GM19372 (cell line): ENCODE measurements around the gene RASGRF2.

Experiments
- ATAC-seq: cut with Tn5 transposase; IDR thresholded peaks from one replicate; pipeline ENCODE4 v1.9.1; 2021; ENCODE audit warnings: mild to moderate bottlenecking, low read depth, moderate library complexity; ENCODE audit not compliant: unreplicated experiment

Gene RASGRF2, protein sequence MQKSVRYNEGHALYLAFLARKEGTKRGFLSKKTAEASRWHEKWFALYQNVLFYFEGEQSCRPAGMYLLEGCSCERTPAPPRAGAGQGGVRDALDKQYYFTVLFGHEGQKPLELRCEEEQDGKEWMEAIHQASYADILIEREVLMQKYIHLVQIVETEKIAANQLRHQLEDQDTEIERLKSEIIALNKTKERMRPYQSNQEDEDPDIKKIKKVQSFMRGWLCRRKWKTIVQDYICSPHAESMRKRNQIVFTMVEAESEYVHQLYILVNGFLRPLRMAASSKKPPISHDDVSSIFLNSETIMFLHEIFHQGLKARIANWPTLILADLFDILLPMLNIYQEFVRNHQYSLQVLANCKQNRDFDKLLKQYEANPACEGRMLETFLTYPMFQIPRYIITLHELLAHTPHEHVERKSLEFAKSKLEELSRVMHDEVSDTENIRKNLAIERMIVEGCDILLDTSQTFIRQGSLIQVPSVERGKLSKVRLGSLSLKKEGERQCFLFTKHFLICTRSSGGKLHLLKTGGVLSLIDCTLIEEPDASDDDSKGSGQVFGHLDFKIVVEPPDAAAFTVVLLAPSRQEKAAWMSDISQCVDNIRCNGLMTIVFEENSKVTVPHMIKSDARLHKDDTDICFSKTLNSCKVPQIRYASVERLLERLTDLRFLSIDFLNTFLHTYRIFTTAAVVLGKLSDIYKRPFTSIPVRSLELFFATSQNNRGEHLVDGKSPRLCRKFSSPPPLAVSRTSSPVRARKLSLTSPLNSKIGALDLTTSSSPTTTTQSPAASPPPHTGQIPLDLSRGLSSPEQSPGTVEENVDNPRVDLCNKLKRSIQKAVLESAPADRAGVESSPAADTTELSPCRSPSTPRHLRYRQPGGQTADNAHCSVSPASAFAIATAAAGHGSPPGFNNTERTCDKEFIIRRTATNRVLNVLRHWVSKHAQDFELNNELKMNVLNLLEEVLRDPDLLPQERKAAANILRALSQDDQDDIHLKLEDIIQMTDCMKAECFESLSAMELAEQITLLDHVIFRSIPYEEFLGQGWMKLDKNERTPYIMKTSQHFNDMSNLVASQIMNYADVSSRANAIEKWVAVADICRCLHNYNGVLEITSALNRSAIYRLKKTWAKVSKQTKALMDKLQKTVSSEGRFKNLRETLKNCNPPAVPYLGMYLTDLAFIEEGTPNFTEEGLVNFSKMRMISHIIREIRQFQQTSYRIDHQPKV (N-terminal part only)

DNA sequence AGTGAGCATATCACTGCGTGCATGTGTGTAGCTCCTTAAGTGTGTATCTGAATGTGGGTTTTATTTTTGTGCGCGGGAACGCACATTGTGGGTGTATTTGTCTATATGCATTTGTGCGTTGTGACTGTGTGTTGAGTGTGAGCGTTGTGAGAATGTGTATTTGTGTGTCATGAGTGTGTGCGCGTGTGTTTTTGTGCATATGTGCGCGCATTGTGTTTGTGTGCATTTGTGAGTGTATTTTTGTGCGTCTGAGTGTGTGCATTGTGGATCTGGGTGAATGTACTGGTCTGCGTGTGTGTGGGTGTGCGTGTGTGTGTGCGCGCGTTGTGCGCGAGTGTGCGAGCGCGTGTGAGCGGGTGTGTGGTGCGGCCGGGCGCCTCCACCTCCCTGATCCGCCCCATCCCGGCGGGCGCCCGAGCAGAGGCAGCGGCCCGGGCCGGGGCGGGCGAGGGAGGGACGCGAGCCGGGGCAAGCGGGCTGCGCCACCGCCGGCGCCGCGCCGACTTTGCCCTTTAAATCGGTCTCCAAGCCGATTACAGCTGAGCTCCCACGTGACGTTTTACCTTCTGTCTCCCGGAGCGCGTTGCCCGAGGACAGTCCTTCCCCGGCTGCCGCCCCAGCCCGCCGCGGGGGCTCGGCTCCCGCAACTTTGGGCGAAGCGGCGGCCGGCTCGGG is at the start of gene RASGRF2:
RASGRF2 (plus strand) TSS at position 596 of the 675 bp plus-strand sequence. CDS start 376 bp downstream, outside the sequence.
- no peak for ATAC-seq

DNA sequence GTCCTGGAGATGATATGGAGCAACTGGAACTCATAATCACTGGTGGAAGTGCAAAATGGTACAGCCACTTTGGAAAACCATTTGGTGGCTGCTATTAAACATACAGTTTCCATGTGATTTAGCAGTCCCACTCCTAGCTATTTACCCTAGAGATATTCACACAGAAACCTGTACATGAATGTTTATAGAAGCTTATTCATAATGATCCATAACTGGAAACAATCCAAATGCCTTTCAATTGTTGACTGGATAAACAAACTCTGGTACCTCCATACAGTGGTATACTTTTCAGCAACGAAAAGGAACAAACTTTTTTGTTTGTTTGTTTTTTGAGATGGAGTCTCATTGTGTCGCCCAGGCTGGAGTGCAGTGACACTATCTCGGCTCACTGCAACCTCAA is 47.7 kb upstream of the RASGRF2 start:
- ATAC-seq = no peak

DNA sequence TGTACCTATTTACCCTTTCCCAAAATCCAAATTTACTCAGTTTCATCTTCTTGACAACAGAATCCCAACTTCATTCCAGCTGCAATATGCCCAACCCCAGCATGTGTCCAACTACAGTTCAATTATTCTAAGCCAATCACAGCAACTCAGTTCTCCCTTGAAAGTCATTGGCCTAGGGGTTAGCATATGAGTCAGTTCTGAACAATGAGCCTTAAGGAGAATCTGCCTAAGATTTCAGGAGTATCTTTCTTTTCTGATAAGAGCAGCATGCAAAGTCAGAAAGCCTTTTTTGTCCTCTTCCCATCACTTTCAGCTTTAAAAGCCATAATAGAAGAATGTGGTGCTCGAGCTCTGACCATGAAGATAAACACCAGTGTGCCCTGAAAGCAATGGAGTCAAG is 44.4 kb upstream of the RASGRF2 start:
- no peak for ATAC-seq

DNA sequence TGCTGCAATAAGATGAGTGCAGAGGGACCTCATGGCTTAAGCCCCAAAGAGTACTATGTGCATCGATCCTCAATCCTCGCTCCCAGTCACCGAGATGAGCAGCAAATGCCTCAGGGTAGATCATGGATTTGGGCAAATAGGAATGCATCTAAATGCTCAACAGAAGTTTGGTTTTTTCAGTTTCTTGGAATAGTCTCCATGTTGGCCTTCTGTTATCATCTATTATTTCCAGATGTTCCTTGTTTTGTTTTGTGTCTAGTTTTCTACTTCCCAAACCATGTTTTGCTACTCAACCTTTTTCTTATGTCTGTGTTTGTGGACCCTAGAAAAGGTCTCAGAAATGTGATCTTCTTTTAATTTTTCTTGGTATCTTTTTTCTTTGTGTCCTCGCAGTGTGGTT is 43.5 kb upstream of the RASGRF2 start:
- ATAC-seq = no peak

DNA sequence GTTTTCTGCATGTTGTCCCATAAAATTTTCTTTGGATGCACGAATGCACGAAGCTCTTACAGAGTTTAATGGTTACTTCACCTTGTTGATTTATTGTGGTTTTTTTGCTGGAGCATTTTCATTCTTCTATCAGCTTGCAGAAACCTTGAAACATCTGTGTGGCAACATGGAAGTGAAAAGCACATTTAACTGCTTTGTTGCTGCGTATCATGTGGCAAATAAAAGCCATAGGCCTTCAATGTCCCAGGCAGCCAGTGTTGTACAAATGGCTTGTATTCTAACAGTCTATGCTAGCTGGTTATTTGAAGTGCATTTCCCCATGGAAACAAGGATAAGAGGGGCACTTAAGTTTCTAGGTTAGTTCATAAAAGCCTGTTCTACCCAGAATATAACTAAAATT is 42.5 kb upstream of the RASGRF2 start:
- no peak for ATAC-seq

DNA sequence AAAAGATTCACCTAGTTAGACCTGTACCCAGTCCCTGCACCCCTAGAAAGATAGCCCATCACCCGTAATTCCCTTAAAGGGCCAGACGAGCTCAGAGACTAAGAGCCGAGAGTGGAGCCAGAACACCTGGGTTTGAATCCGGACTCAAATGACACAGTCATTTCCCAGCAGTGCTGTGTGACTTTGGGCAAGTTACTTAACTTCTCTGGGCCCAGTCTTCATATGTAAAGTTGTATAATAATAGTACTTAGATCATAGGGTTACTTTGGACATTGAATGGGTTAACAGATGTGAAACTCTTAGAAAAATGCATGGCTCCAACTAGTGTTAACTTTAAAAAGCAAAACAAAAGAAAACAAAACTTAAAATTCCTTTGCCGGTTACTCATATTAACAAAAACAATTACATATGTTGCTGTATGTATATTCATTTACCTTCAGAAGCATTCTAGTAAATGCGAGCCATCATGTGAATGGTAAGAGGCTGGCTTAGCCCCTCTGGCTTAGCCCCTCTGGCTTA is 40.4 kb upstream of the RASGRF2 start:
- ATAC-seq = no peak

DNA sequence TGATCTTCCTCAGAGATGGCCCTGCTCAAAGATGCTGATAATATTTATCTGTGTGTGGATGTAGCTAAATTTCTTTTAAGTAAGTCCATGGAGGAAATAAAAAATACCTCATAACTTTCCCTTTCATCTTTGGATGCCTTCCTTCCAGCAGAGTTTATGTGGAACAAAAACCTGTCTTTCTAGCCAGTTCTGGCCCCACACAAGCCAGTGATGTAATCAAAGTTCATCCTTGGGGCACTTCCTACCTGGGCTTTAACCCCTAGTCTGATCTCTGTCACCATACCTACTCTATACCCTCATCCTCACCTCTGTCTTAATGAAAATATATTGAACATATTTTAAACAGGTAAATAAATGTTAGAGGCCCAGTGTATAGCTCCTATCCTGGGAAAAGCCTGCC is 39.8 kb upstream of the RASGRF2 start:
- no peak for ATAC-seq

DNA sequence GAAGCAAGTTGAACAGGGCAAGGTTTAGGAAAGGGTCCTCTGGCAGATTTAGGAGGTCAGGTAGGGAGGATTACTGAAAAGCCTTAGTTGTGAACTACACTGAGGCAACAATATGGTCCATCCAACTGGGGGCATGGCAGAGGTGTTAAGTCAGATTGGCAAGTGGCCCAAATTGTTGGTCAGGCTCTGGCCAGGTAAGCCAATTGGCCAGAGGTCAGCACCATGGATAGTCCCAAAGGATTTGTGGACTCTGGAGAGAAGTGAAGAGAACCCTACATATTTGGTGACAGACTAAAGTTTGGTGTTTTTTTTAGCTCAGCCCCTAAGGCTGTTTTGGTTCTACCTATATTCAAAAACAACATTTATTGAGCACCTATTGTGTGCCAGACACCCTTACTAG is 39.1 kb upstream of the RASGRF2 start:
- ATAC-seq = no peak

DNA sequence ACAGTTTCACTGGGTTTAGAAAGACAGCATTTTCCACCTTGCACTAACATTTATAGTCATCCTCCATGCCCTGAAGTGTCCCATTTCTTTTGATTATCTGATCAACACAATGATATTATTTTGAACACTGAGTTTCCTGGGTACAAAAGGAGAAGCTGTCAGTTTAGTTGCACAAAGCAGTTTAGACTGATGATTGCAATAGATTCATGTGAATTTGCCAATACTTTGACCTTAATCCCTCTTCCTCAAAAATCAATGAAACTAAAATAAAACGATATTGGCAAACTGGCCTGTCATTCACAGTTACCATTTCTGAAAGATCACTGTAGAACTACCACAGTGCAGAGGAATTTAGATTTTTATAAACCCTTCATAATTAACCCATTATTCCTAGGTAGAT is 34.2 kb upstream of the RASGRF2 start:
- no peak for ATAC-seq

DNA sequence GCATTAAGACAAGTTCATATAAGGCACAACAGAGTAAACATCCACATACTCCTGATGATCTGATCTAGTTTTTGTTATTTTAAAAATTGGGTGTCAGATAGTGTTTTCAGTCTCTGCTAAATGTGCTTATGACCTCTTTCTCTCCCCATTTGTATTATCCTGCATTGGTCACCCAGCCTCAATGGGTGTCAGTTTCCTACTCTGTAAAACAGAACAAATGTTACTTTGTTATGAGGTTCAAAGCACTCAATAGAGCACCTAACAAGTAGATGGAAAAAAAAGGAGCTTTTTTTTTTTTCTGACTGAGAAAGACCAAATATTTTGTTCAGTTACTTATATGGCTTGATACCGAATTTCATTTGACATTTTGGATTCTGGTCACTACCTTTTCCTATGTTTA is 33.6 kb upstream of the RASGRF2 start:
- no peak for ATAC-seq

DNA sequence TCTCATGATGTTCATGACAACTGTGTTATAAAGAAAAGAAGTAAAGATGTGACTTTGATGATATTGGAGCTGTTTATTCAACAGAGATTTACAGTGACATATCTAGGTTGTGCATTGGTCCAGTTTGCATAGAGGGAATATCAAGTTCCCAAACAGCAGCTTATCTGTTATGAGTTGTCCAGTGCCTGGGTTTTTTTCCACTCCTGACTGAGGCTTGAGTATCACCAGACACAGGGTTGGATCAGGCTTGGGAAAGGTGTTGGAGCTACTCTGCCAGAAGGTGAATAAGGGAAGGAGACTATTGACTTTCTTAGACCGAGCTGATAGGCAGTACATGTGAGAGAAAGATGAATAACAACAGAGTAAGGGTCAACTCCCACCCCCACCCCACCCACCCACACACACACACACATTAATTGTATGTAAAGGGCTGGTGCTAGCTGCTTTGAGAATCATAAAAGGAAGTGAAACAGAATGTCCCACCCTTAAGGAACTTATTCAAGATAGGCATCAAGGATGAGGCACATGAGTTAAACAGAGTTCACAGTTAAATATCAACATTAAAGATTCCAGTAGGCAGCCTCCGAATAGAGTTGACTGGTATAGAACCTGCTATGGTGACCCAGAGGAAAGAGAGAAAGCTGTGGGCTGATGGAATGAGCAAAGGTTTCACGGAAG is 33.0 kb upstream of the RASGRF2 start:
- no peak for ATAC-seq

DNA sequence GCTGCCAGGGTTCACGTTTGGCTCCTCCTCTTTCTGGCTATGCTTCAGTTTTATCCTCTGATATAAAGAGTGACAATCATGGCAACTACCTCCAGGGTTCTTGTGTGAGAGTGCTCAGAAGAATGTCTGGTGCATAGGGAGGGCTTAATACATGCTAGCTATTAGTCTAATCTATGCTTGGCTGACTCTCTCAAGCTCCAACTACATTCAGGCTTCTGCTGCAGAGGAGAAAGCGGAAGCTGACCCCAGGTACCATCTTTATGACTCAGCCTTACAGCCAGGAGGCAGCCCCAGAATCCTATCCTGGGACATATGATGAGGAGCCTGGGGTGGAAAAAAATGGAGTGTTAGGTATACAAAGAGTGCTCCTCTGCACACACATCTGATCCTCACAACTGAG is 32.1 kb upstream of the RASGRF2 start:
- ATAC-seq = no peak

DNA sequence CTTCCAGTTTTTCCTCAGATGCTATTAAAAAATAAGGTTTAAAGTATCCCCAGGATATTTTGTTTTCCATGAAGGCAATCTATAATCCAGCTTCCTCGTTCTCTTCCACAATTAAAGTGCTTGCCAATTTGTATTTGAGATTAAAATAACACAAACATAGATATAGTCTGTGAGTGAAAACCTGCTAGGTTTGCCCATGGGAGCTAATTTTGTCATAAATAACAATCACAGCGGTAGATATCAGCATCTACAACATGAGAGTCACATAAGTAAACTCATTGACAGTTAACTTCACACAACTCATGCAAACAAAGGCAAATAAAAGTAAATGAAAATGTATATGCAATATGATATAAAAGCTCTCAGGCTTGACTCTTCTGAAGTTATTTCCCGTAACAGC is 29.2 kb upstream of the RASGRF2 start:
- ATAC-seq = no peak

DNA sequence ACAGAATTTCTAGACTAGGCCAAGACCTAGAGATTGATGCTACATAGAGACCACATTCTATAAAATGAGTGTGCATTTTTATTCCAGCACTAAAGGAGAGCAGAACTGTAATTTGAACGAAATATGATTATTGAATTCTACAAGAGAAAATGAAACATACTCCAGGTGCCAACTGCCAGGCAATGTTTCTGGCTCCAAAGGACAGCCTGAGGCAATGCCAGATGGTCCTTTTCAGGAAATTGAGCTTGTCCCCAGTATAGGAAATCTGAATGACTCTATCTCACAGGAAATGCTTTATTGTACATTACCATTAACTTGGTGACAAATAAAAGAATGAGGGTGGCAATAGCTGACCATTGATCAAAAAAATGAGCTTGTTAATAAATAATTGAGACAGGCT is 28.8 kb upstream of the RASGRF2 start:
- ATAC-seq = no peak

DNA sequence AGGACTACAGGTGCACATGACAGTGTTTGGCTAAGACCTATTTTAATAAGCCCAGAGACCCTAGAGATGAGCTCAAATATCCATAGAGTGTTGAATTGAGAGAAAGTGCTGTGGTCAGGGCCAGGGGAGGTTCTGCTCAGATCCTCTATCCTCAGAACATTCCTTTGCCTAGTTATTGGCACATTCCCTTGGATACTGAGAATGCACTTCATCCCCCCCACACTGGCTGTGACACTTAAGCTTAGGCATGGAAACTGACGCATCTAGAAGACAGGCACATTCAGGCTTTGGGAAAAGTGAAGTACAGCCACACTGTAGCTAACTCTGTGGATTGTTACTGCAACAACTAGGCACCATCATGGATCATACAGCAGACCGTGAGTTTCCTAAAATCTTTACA is 27.1 kb upstream of the RASGRF2 start:
- no peak for ATAC-seq

DNA sequence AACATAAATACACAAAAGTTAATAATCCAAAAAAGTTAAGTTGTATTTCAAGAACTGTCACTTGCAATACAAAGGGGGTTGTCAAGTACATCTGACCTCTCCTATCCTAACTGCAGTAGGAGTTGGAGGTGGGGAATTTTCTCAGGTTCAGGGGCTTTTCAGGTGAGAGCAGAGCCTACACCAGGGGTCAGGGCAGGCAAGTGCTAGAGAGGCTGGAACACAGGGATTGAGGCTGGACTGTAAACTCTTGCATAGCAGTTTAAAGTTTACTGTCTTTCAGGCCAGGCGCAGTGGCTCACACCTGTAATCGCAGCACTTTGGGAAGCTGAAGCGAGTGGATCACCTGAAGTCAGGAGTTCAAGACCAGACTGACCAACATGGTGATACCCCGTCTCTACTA is 25.4 kb upstream of the RASGRF2 start:
- ATAC-seq = no peak

DNA sequence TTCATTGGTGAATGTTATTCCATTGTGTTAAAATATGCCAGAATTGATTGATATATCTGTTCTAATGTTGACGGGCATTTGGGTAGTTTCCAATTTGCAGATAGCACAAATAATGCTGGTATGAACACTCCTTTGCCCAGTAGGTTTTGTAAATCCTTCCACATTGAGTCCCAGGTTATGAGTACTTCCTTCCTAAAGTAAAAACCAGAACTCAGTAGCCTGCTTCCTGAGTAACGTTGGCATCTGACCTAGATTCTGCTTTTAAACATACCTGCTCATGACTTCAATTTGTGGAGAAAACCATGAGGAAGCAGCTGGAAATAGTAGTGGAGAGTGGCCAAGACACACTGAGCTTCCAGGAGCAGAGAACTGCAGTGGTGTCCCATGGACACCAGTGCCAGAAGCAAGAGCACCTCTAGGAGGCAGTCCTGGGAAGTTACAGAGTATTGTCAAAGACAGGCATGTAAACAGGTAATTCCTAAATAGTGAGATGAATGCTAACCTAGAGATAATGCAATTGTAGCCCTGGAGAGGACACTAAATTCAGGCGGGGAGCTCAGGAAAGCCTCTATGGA is 24.3 kb upstream of the RASGRF2 start:
- no peak for ATAC-seq

DNA sequence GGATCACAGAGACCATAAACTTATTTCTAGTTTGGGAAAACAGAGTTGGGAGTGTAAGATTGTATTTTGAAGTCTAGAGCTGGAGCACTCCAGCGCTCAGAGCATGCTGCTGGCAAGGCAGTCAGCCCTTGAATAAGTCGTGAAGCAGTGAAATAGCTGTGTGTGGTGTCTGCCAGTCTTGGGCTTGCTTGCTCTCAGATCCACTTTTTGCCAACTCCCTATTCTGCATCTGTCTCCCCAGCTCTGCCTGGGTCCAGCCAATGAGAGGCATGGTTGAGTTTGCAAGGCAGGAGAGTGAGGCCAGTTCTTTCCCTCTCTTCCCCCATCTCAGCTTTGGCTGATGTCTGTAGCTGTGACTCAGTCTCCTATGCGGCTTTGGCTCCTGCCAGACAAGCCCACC is 23.3 kb upstream of the RASGRF2 start:
- ATAC-seq = no peak

DNA sequence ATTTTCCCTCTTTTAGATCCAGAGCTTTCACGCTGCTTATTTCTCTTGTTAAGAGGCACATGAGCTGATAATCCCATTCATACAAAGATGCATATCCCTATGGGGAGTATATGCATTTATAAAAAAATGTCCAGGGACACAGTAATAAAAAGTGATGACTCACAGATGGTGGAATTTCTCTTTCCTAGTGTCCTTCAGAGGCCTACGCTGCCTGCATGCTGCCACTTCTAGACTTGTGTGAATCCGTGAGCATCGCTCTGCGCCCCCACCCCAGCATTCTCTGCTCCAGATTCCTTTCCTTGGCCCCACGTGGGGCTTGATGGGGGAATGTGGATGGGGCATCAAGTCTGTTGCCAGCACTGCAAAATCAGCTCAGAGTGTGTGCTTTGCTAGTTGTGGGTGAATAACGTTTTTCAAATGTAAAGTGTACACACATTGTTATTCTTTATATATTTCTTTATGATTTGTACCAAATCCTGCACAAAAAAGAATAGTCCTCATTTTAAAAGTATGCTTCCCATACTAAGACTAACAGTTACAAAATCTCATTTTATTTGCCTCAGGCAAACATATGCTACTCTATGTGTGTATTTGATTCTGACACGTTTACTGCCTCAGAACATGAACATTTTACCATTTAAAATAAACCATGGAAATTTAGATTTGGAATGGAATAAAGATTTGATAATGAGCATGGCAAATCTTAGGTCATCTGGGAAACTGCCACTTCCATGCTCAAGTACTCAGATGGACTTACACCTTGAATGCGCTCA is 22.4 kb upstream of the RASGRF2 start:
- ATAC-seq = no peak
